LNCaP clone FGC (cell line): Measurements from ENCODE around the gene DFFB.

Source experiments
- DNase-seq: peaks from one replicate; pipeline ENCODE4 v3.0.0-alpha.2; 2011; ENCODE audit warnings: low read depth
- H3K4me3 ChIP-seq: 2 replicates; pipeline ENCODE4 v1.5.1; 2011; ENCODE audit warnings: mild to moderate bottlenecking, low read depth, low read length, control low read depth
- CTCF ChIP-seq: IDR thresholded peaks from 2 replicates; pipeline ENCODE4 v1.5.1; 2012; ENCODE audit warnings: mild to moderate bottlenecking; ENCODE audit not compliant: control insufficient read depth, insufficient read depth; ENCODE audit errors: extremely low read depth

The DFFB gene

DNA sequence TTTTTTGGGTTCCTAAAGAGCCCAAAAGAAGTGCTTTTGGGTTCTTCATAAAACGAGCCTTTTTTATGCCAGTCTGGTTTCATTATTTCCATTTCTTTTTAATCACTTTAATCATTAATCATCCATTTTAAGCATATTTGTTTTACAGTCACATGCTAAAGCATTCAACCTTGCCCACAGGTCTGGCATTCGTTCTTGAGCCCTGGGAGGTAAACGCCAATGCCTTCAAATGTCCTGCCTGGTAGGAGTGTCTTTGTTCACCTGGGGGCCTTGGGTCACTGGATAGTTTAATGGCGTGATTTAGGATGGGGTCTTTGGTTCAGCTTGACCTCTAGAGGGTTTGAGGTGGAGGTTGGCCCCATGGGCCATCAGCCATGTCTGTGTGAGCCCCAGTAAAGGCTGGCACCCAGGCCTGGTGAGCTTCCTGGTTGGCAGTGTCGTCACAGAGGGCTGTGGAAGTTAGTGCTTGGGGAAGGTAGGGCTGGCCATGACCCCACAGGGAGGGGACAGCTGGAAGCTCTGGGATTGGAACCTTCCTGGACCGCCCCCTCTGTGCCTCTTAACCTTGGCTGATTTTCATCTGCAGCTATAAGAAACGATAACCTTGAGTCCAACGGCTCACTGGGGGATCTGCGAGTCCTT lies 22.6 kb downstream of the DFFB start:
- H3K4me3 ChIP-seq = no peak overlapping the region
- DNase-seq = no peak
- TF ChIP-seq CTCF = no peak

DNA sequence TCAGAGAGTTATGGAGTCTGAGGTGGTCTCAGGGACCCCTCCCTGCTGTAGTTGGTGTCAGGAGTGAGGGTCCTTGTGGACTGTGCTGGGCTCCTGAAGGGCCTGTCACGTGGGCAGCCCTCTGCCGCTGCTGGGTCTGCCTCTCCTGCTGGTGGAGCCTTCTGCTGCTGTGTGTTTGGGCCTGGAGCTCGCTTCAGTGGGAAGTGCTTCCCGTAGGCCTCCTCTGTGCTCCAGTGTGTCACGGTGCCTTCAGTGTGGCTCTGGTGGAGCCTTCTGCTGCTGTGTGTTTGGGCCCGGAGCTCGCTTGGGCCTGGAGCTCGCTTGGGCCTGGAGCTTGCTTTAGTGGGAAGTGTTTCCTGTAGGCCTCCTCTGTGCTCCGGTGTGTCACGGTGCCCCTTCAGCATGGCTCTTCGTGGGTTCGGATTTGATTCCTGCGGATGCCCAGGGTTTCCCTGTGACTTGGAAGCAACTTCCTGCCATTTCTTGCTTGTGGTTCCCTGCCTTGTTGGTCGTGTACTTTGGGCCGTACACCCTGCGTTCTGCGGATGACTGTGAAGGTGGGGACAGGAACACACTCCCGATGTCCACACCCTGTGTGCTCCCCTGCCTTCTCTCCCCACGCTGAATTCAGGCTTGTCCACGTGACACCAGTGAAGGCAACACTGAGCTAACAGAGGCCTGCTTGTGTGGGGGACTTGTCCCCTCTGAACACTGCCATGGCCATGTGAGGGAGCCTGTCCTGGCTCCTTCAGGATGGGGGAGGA lies 23.3 kb downstream of the DFFB start:
- DNase-seq = no peak

GRCh38 chr1:3881193-3881480 lies 23.9 kb downstream of the DFFB start:
- TF ChIP-seq CTCF = no peak
- H3K4me3 ChIP-seq = no peak overlapping the region
- DNase-seq = no peak

More for the DNA sequence above, 23.3 kb downstream of the DFFB start:
- no peak overlapping the region for H3K4me3 ChIP-seq
- no peak for TF ChIP-seq CTCF

GRCh38 chr1:3883194-3883925 lies 26.1 kb downstream of the DFFB start:
- no peak for TF ChIP-seq CTCF
- DNase-seq = no peak
- H3K4me3 ChIP-seq = no peak overlapping the region

GRCh38 chr1:3884966-3885365 lies 27.7 kb downstream of the DFFB start:
- no peak for TF ChIP-seq CTCF
- H3K4me3 ChIP-seq = no peak overlapping the region
- no peak for DNase-seq

DNA sequence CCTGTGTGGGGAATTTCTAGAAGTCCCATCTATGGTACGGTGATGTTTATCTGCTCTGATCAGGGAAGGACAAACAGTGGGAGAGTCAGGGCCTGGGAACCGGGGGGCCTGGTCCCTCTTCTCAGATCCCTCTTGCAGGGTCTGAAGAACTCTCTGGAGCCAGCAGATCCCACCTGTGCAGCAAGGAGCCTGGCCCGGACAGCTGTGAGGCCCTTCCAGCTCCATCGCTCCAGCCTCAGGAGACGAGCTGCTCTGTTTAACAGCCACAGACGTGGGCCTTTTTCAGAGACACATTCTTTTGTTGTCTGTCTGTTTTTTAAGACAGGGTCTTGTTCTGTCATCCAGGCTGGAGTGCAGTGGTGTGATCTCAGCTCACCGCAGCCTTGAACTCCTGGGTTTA lies 28.3 kb downstream of the DFFB start:
- no peak overlapping the region for H3K4me3 ChIP-seq
- no peak for TF ChIP-seq CTCF

More for the DNA sequence above, 28.3 kb downstream of the DFFB start:
- no peak for DNase-seq
